Right cardiac atrium (tissue), 5 donors: ENCODE data around the gene CMTM4. TPM values are rescaled to one million over a fixed set of nuclear protein-coding genes. Genes with fewer than 3 reads are reported as not detected.

Experiments
- ATAC-seq, 2 donors: fragments of 200-7000 bp; cut with Tn5 transposase; one replicate each; pipeline versions ENCODE4 v1.8.0 to v1.9.1; 2020; ENCODE audit warnings: moderate library complexity in 2 of 2, mild to moderate bottlenecking in 1 of 2
- DNase-seq, 3 donors: peaks; one replicate each; pipeline ENCODE4 v3.0.0-alpha.2; 2020
- H3K27ac ChIP-seq: one replicate; pipeline ENCODE4 v1.5.1; 2013; ENCODE audit warnings: mild to moderate bottlenecking, low read length, control low read depth, moderate library complexity
- H3K27me3 ChIP-seq: one replicate; pipeline ENCODE4 v1.6.1; 2013; ENCODE audit not compliant: control insufficient read depth, insufficient read depth
- H3K4me1 ChIP-seq: one replicate; pipeline ENCODE4 v1.6.1; 2013; ENCODE audit warnings: low read length; ENCODE audit not compliant: control insufficient read depth, insufficient read depth
- H3K4me3 ChIP-seq: one replicate; pipeline ENCODE4 v1.5.1; 2013; ENCODE audit warnings: low read length, control low read depth
- H3K9me3 ChIP-seq: one replicate; pipeline ENCODE4 v1.6.1; 2013; ENCODE audit warnings: low read length; ENCODE audit not compliant: control insufficient read depth
- WGBS: extraction: QIAGEN DNeasy Blood & Tissue Kit; methylation state at CpG from one replicate; pipeline ENCODE4 v1.1.7; 2013; 5-methylcytosine and 5-hydroxymethylcytosine counted together
- intact Hi-C, 4 donors: fragments of 100-400 bp; cut with DNase I; formaldehyde crosslinking; loops; one replicate each; pipeline versions ENCODE4 v1.11.0 to v1.14.0; 2022 to 2023
- polyA plus RNA-seq: library from polyadenylated mRNA; stranded (reverse); fragments of 200-250 nt; gene quantifications from one replicate; pipeline ENCODE4 v1.2.3, GENCODE V29; 2013
- total RNA-seq, 4 donors: library from RNA; stranded (reverse); fragmentation: NEBNext Ultra II Directional; extraction: Animal tissue kit (Norgen Biotek cat#: 25700); gene quantifications; one replicate each; pipeline ENCODE4 v1.2.1, GENCODE V29; 2021
- donor health status: healthy with polysubstance abuse.
- donor health status: DM: no; HTN: yes; CAD: no.
- donor health status: DM: no; HTN: no; CAD: no.
- donor health status: DM: no; HTN: yes; CAD: no; lungs with severe emphysema.
- donor health status: DM: yes; HTN: yes; CAD: no.

The CMTM4 gene
- total and polyA plus RNA-seq, 5 donors, result 7.9 to 15.9 (median 13.5) TPM

- peak; percentile 81 to 83 for ATAC-seq
- no peak overlapping the region for H3K27ac ChIP-seq
- H3K9me3 ChIP-seq, result no peaks in the 10 kb centered on the region
- DNase-seq, result peak in 2 of 3 donors; percentile 37 to 67
- no peak overlapping the region for H3K4me3 ChIP-seq
- WGBS, result 28% methylated on average over 3 of the region's 3 CpGs
- H3K4me1 ChIP-seq, result no peaks in the 10 kb centered on the region
- H3K27me3 ChIP-seq, result no peaks in the 10 kb centered on the region
- intact Hi-C loops, result no loop called here
Observed at GRCh38 chr16:66728117-66728787, 31.7 kb upstream of the CMTM4 start.

GRCh38 chr16:66720766-66721165 lies 24.2 kb upstream of the CMTM4 start:
- no peaks in the 10 kb centered on the region for H3K4me1 ChIP-seq
- intact Hi-C loops, result no loop called here
- no peaks in the 10 kb centered on the region for H3K9me3 ChIP-seq
- 74% methylated on average over 3 of the region's 3 CpGs for WGBS
- H3K27ac ChIP-seq, result no peak overlapping the region
- ATAC-seq (no peak), DNase-seq (no peak)
- no peak overlapping the region for H3K4me3 ChIP-seq
- no peaks in the 10 kb centered on the region for H3K27me3 ChIP-seq

GRCh38 chr16:66719246-66719645 lies 22.7 kb upstream of the CMTM4 start:
- H3K4me3 ChIP-seq, result no peak overlapping the region
- ATAC-seq, result no peak
- H3K4me1 ChIP-seq, result no peaks in the 10 kb centered on the region
- no peak for DNase-seq
- 94% methylated on average over 4 of the region's 4 CpGs for WGBS
- H3K27me3 ChIP-seq, result no peaks in the 10 kb centered on the region
- intact Hi-C loops, result no loop called here
- H3K27ac ChIP-seq, result no peak overlapping the region
- no peaks in the 10 kb centered on the region for H3K9me3 ChIP-seq

GRCh38 chr16:66717776-66718175 lies 21.2 kb upstream of the CMTM4 start:
- no peak overlapping the region for H3K4me3 ChIP-seq
- 69% methylated on average over 4 of the region's 4 CpGs for WGBS
- H3K9me3 ChIP-seq, result no peaks in the 10 kb centered on the region
- no peak overlapping the region for H3K27ac ChIP-seq
- intact Hi-C loops, result no loop called here
- H3K4me1 ChIP-seq, result no peaks in the 10 kb centered on the region
- H3K27me3 ChIP-seq, result no peaks in the 10 kb centered on the region
- ATAC-seq (peak in 1 of 2 donors; percentile 37), DNase-seq (no peak)

- no peaks in the 10 kb centered on the region for H3K4me1 ChIP-seq
- WGBS, result 33% methylated on average over 12 of the region's 12 CpGs
- no peaks in the 10 kb centered on the region for H3K9me3 ChIP-seq
- H3K27ac ChIP-seq, result no peak overlapping the region
- intact Hi-C loops, result no loop called here
- no peak overlapping the region for H3K4me3 ChIP-seq
- DNase-seq (peak; percentile 44 to 72 (median 65)), ATAC-seq (peak; percentile 81 to 85)
- H3K27me3 ChIP-seq, result no peaks in the 10 kb centered on the region
Observed at GRCh38 chr16:66717112-66717675, 20.7 kb upstream of the CMTM4 start.

- intact Hi-C loops, result no loop called here
Observed at GRCh38 chr16:66714654-66715307, 18.2 kb upstream of the CMTM4 start.

GRCh38 chr16:66714062-66714461 lies 17.5 kb upstream of the CMTM4 start:
- Histone ChIP-seq H3K4me3 (no peak overlapping the region), H3K9me3 (no peaks in the 10 kb centered on the region), H3K27me3 (no peaks in the 10 kb centered on the region), H3K27ac (no peak overlapping the region), H3K4me1 (no peaks in the 10 kb centered on the region)
- ATAC-seq (no peak), DNase-seq (no peak)
- intact Hi-C loops, result no loop called here
- WGBS, result 91% methylated on average over 6 of the region's 6 CpGs

More at GRCh38 chr16:66714654-66715307, 18.2 kb upstream of the CMTM4 start:
- H3K4me3 ChIP-seq, result no peak overlapping the region
- no peaks in the 10 kb centered on the region for H3K4me1 ChIP-seq
- H3K27me3 ChIP-seq, result no peaks in the 10 kb centered on the region
- no peak overlapping the region for H3K27ac ChIP-seq
- 63% methylated on average over 6 of the region's 6 CpGs for WGBS
- ATAC-seq (no peak), DNase-seq (no peak)
- H3K9me3 ChIP-seq, result no peaks in the 10 kb centered on the region

- ATAC-seq (no peak), DNase-seq (no peak)
- Histone ChIP-seq H3K27ac (no peak overlapping the region), H3K9me3 (no peaks in the 10 kb centered on the region), H3K4me1 (no peaks in the 10 kb centered on the region), H3K27me3 (no peaks in the 10 kb centered on the region), H3K4me3 (no peak overlapping the region)
- intact Hi-C loops, result no loop called here
- whole genome bisulfite sequencing, result 41% methylated on average over 2 of the region's 2 CpGs
Observed at GRCh38 chr16:66713076-66713475, 16.5 kb upstream of the CMTM4 start.

GRCh38 chr16:66712512-66712911 lies 16.0 kb upstream of the CMTM4 start:
- intact Hi-C loops, result no loop called here
- no peak overlapping the region for H3K4me3 ChIP-seq
- ATAC-seq (no peak), DNase-seq (no peak)
- H3K9me3 ChIP-seq, result no peaks in the 10 kb centered on the region
- H3K27me3 ChIP-seq, result no peaks in the 10 kb centered on the region
- H3K27ac ChIP-seq, result no peak overlapping the region
- no peaks in the 10 kb centered on the region for H3K4me1 ChIP-seq

- Histone ChIP-seq H3K27me3 (no peaks in the 10 kb centered on the region), H3K27ac (no peak overlapping the region), H3K4me3 (no peak overlapping the region), H3K9me3 (no peaks in the 10 kb centered on the region), H3K4me1 (no peaks in the 10 kb centered on the region)
- no peak for DNase-seq
- ATAC-seq, result no peak
- intact Hi-C loops, result no loop called here
Observed at GRCh38 chr16:66711581-66711980, 15.0 kb upstream of the CMTM4 start.

- Histone ChIP-seq H3K4me3 (no peak overlapping the region), H3K27me3 (no peaks in the 10 kb centered on the region), H3K27ac (no peak overlapping the region), H3K9me3 (no peaks in the 10 kb centered on the region), H3K4me1 (peaks cover 3% of the 10 kb centered on the region)
- peak; percentile 45 to 47 for ATAC-seq
- intact Hi-C loops, result no loop called here
- WGBS, result 52% methylated on average over 8 of the region's 8 CpGs
- DNase-seq, result no peak
Observed at GRCh38 chr16:66706506-66706880, 9.9 kb upstream of the CMTM4 start.
